Right ventricle myocardium inferior (tissue), 1 donor: ENCODE measurements around the gene PYCR2. TPM values are rescaled to one million over a fixed set of nuclear protein-coding genes. Genes with fewer than 3 reads are reported as not detected.
"Not testable (repeated sequence)": the region's sequence is repeated elsewhere in the genome, so short reads cannot be mapped to it uniquely, and the experiment has no call there.

Experiments used
- ATAC-seq: fragments of 200-7000 bp; cut with Tn5 transposase; one replicate; pipeline ENCODE4 v1.9.1; 2020; ENCODE audit warnings: mild to moderate bottlenecking, moderate library complexity
- DNase-seq: peaks from one replicate; pipeline ENCODE4 v3.0.0; 2021; ENCODE audit errors: missing footprints
- intact Hi-C: fragments of 100-400 bp; cut with DNase I; formaldehyde crosslinking; loops from one replicate; pipeline ENCODE4 v1.11.0; 2022
- total RNA-seq: library from RNA; stranded (reverse); fragmentation: NEBNext Ultra II Directional; extraction: Animal tissue kit (Norgen Biotek cat#: 25700); gene quantifications from one replicate; pipeline ENCODE4 v1.2.1, GENCODE V29; 2021
- donor health status: DM: no; HTN: yes; CAD: no; lungs with severe emphysema.

Gene PYCR2
- total RNA-seq, 1 donor from 2014 or later, result 58.6 TPM

DNA sequence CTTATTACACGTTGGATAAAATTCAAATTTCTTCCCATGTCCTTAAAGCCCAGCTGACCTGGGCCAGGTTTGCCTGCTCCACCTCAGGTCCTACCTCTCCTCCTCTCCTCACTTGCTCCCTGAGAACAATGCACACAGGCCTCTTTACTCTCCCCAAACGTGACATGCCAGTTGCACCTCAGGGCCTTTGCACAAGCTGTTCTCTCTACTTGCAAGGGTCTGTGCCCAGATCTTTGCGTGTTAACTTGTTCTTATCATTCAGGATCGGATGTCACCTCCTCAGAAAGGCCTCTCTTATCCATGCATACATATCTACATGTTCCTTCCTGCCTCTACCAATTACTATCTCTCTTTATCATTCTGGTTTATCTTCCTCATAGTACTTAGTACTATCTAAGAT, 20.4 kb downstream of the PYCR2 start:
- ATAC-seq (no peak), DNase-seq (no peak)
- intact Hi-C loops, result no loop called here

DNA sequence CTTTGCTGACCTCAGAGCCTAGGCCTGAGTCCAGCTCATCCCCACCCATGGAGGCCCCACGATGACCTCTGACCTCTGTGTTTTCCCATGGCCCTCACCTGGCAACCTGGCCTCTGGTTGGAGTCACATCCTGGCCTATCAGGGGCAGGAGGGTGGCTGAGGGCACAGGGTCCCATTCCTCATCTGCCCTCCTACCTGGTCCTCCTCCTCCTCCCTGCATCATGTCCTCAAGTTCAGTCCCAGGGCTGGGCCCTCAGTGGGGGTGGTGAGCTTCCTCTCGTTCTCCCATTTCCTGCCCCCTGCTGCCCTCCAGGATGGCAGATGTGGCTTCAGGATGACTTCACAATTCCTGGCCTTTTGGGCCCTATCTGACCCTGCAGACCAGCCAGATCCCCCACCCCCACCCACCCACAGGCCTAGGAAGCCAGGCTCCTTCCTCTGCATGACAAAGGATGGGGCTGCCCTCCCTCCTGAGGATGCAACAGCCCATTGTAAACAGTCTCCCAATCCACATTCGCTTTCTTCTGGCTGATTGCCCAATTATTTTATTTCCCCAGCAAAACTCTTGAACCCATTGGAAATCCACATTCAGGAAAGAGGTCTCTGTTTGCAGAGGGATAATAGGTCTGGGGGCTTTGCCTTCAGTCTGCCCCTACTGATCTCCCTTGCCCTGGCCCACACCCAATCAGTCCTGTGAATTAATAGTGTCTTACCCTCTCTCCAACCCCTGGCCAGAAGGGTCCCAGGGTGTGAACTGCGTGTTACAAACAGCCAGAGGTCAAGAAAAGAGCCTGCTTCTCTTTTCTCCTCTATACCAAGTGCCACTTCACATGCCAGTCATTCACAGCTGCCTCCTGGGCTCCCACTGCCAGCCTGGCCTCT, 24.8 kb downstream of the PYCR2 start:
- intact Hi-C loops, result no loop called here
- no peak for ATAC-seq
- no peak for DNase-seq

DNA sequence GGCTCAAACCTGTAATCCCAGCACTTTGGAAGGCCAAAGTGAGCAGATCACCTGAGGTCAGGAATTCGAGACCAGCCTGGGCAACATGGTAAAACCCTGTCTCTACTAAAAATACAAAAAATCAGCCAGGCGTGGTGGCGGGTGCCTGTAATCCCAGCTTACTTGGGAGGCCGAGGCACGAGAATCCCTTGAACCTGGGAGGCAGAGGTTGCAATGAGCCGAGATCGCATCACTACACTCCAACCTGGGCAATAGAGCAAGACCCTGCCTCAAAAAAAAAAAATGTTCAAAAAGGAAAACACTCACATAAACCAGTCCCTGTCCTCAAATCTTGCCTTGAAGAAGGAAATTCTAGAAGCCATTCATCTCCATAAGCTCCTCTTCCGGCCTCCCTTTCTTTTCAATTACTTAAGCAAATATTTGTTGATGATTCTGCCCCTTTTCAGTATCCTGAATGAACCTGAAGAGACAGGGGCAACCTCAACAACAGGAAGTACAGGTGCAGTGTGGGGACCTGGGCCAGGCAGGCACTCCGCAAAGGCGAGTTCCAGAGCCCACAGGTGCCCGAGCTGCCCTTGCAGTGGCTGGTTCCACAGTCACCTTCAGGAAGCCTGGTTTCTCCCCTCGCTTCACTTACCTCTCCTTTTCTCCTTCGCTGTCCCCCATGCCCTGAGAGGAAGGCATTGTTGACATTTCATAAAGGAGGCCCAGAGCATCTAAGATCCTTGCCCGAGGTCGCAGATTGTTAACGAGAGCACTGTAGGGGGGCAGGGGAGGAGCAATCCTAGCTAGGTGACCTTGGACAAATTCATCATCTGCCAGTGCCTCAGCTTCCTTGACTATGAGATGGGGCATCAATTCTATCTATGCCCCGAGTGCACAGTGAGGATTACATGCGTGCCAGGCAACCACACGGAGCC, 26.2 kb downstream of the PYCR2 start:
- DNase-seq (no peak), ATAC-seq (no peak)
- intact Hi-C loops, result no loop called here

DNA sequence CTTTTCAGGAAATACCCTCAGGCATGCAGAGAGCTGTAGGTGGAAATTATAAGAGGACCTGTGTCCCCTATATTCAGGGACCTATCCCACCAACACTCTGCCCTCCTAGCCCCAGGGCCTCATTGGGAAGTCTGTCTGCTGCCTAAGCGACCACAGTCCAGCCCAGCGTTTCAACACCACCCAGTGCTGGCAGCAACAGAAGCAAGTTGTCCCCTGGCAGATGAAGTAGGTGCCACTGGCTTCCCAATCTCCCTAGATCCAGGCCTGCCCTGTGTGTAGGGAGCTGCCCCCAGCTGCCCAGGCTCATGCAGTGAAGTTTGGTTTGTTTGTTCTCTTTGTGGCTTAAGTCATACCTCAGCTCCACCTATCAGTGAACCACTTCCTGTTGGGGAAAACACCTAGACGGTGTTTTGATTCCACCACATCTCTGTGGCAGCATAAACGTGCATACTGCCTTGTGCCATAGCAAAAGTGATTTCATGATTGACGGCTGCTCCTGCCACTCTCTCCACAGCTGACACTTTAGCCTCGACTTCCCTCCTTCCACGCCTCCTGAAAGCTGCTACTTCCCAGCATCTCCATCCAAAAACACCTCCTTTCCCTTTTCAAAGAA, 27.0 kb downstream of the PYCR2 start:
- no peak for DNase-seq
- intact Hi-C loops, result no loop called here
- no peak for ATAC-seq

DNA sequence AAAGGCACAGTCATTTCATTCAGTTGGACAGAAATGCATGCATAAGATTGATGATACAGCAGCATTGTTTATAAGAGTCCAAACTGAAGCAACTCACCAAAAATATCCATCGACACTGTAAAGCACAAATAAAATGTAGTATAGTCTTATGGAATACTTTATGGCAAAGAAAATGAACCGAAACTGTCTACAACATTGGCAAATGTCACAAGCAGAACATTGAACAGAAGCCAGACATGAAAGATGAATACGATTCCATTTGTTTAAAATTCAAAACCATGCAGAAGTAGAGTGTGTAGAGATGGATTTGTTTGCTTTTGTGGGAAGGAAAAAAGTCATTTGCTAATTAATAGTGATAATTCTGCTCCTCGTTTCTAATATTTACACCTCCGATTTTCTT, 27.6 kb downstream of the PYCR2 start:
- intact Hi-C loops, result no loop called here
- DNase-seq (no peak), ATAC-seq (no peak)

DNA sequence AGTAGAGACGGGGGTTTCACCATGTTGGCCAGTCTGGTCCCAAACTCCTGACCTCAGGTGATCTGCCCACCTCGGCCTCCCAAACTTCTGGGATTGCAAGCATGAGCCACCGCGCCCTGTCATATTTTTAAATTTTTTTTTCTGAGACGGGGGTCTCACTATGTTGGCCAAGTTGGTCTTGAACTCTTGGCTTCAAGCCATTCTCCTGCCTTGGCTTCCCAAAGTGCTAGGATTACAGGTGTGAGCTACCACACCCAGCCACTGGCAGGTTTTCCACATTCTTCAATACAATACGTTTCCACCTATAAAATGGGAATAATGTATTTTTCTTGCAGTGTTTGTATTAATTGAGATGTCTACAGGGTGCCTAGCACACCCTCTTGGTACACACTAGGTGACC, 31.7 kb downstream of the PYCR2 start:
- intact Hi-C loops, result no loop called here
- ATAC-seq (no peak), DNase-seq (no peak)

DNA sequence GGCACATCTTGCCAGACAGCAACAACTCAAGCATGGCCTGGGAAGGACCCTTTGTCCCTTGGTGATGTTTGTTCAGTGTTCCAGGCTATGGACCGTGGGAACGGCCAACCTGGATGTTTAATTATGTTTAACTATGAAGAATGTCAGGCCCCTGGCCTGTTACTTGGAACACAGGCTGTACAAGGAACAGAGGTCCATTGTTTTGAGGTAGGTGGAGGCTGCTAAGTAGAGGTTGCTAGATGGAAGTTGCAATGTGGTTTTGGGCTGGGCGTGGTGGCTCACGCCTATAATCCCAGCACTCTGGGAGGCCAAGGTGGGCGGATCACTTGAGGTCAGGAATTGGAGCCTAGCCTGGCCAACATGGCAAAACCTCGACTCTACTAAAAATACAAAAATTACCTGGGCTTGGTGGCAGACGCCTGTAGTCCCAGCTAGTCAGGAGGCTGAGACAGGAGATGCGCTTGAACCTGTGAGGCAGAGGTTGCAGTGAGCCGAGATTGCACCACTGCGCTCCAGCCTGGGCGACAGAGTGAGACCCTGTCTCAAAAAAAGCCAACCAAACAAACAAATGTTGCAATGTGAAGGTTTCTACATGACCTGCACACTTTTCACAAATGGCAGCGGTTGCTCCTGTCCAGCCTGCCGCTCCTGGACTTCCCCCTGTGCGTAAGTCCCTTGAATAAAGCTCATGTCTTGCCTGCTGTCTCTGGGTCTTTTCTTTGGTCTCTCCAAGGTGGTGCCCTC, 32.6 kb downstream of the PYCR2 start:
- DNase-seq (no peak), ATAC-seq (no peak)
- intact Hi-C loops, result no loop called here

DNA sequence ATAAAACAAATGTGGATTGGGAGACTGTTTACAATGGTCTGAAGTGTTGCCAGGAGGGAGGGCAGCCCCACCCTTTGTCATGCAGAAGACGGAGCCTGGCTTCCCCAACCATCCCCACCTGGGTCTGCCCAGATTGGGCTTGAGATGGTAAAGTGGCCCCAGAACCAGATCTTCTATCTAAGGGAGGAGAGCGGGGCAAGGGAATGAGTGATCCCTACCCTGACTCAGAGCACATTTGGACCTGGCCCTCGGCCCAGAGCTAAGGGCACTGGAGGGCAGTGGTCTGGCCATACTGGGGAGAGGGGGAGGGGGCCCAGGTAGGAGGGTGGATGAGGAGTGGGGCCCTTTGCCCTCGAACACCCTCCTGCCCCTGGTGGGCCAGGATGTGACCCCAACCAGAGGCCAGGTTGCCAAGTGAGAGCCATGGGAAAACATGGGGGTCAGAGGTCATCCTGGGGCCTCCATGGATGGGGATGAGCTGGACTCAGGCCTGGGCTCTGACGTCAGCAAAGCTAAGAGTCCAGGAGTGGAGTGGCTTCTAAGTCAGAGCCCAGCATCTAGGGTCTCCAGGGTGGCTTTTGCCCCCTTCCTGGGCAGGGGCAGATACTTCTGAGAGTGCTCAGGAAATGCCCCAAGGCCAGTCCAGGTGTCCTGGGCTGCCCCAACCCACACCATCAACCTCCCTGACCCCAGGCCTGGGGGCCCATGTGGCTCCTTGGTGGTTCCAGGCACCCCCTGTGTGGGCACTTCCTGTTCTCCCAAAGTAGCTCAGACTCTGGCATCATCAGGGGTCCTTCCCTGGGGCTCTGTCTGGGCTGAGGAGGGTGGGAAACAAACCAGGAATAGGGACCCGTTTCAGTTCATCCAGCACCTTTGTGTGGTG, 33.5 kb downstream of the PYCR2 start:
- intact Hi-C loops, result no loop called here
- ATAC-seq (peak; percentile 36), DNase-seq (no peak)

DNA sequence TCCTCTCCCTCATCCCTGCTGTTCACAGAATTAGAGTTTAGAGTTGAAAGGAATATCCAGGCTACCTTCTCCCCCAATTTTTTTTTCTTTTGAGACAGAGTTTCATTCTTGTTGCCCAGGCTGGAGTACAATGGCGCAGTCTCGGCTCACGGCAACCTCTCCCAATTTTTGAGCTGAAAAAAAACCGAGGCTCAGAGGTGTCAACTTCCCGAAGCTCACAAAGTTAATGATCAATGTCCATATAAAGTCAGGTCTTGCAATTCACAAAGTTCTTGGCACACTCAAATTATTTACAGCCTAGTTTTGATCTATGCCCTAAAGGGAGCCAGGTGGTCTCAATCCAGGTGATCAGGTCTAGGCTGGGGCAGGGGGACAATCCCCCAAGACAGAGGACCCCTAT, 34.3 kb downstream of the PYCR2 start:
- intact Hi-C loops, result no loop called here
- ATAC-seq (no peak), DNase-seq (no peak)

DNA sequence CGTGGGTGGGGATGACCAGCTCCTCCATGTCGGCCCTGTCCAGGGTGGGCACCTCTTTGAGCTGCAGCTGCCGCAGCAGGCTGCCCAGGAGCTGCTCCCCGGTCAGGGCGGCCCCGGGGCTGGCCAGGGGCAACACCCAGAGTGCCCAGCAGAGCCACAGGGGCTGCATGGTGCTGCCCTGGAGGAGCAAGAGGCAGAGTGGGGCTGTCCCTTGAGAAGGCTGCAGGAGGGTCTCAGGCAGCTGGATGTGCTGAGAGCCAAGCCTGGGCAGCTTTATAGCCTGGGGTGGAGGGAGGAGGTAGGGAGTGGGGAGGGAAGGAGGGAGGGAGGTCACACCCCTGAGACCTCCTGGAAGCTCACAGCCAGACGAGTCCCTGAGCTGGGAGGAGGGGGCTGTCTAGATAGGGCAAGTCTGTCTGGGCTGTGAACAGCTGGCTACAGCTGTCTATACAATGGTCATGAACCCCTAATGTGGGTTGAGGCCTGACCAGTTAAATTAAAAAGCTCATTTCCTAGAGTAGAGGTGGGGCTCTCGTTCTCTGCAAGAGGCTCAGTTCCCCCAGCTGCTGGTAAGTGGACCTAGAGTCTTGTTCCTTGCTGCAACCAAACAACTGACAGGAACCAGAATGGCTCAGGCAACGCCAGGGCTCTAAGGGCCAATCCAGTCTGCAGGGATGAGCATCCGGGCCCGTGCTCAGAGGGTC, 35.0 kb downstream of the PYCR2 start, which contains the start of gene LEFTY1:
LEFTY1 (minus strand) TSS at position 249 of the 704 bp plus-strand sequence; CDS start at position 169, 80 bp downstream.
- ATAC-seq (peak; percentile 29), DNase-seq (no peak)
- intact Hi-C loops, result no loop called here

DNA sequence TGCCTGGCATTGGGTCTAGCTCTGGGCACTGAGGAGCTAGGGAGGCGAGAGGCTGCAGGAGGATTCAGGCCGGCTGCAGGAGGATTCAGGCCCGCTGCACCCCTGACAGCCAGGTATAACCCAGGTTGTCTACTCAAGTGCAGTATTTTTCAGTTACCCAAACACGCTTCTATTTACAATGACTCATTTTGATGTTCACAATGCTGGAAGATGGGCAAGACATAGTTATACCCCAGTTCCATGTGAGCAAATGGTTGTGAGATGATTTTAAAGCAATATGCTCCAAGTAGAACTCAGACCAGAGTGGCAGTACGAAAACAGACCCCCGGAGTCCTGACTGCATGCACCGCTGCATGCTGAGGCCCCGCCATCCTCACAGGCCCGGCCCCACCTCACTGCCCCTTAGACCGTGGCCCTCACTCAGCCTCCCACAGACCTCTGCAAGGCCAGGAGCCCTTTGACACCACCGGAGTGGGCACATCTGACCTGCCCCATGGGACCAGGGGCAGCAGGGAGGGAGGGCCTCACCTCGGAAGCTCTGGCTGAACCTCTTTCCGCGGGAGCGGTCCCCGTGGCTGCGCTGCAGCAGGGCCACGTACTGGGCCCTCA, 35.7 kb downstream of the PYCR2 start:
- DNase-seq, result no peak
- ATAC-seq, result no peak
- intact Hi-C loops, result no loop called here

DNA sequence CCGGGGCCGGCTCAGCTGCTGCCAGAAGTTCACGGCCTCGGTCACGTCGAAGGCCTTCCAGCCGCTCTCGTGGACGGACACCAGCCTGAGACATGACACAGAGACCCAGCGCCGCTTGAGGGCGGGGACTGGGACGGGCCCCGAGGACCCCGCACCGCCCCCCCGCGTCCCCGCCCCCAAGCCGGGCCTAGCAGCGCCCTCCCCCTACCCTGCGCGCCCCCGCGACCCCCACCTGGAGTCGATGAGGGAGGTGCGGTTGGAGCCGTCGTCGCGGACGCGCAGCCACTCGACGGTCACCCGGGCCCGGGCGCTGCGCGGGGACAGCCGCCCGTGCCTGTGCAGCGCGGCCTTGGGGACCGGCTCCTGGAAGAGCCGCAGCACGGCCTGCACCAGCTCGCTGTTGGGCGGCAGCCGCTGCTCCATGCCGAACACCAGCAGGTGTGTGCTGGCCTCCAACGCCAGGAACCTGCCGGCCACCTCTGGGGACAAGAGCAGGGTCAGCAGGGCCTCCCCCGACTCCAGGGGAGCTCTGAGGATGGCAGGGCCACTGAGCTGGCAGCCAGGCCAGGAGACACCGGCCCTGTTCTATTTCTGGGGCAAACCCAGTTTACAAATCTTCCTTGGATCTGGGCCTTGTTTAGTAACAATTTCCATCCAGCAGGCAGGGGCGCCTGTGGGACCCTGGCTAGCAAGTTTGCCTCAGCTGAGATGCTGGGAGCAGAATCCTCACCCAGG, 36.3 kb downstream of the PYCR2 start:
- DNase-seq, ATAC-seq, intact Hi-C loops: not testable (repeated sequence)

DNA sequence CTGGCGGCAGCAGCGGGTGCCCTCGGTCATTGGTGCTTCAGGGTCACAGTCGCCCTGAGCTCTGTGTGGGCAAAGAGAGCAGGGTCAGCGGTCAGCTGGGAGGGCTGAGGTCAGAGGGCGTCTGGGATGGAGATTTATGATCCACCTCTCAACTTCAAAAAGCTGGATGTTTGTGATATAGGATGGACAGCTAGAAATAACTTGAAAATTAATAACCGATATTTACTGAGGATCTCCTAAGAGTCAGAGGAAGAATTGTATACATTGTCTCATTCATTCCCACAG, 37.1 kb downstream of the PYCR2 start:
- intact Hi-C loops, result no loop called here
- DNase-seq, result no peak
- ATAC-seq, result no peak

DNA sequence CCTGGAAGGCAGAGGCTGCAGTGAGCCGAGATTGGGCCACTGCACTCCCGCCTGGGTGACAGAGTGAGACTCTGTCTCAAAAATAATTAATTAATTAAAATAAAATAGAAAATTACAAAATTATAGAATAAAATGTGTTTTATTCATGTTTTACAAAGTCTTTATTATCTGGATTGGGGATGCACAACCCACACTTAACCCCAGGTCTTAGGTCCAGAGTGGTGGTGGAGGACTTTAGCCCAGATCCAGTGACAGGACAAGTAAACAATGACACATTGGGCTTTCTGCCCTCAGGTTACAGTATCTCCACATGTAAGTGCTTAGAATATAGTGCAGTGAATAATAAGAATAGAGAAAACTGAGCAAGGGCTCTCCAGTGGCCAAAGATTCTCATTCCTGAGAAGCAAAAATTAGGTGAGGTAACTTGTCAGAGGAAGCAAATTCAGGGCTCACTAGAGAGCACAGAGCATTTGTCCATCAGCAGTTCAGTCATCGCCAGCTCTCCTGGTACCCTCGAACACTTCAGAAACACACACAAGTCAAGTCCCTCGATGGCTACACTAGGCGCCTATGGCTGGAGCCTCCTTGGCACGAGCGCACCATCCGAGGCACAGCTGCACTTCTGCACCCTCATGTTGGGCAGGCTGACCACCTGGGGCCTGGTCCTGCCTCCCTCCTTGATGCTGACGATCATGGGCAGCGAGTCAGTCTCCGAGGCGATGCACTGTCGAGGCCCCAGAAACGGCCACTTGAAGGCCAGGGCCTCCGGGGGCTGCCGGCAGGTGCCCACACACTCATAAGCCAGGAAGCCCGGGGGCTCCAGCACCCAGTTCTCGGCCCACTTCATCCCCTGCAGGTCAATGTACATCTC, 37.7 kb downstream of the PYCR2 start:
- intact Hi-C loops, result no loop called here
- DNase-seq (no peak), ATAC-seq (no peak)

DNA sequence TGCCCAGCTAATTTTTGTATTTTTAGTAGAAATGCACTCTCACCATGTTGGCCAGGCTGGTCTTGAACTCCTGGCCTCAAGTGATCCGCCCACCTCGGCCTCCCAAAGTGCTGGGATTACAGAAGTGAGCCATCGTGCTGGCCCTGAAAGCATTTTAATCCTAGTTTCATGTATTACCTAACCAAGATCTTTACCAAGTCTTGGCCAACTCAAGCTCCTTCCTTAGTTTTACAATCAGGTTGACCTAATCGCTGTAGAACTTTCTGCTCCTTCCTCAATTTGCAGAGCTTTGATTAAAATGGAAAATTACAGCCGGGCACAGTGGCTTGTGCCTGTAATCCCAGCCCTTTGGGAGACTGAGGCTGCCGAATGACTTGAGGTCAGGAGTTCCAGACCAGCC, 38.7 kb downstream of the PYCR2 start:
- intact Hi-C loops, result no loop called here
- no peak for DNase-seq
- no peak for ATAC-seq
